HG03460 (cell line): ENCODE results near the gene UBAC2.
A peak's percentile ranks its signal among the peaks of the same experiment; 100 is the strongest.
"Not testable (repeated sequence)": the region's sequence is repeated elsewhere in the genome, so short reads cannot be mapped to it uniquely, and the experiment has no call there.

ENCODE experiments used
- ATAC-seq: cut with Tn5 transposase; IDR thresholded peaks from one replicate; pipeline ENCODE4 v1.9.1; 2021; ENCODE audit not compliant: unreplicated experiment

Gene UBAC2

GRCh38 chr13:99231721-99232120 is 31.1 kb downstream of the UBAC2 start:
- ATAC-seq = peak; percentile 23

DNA sequence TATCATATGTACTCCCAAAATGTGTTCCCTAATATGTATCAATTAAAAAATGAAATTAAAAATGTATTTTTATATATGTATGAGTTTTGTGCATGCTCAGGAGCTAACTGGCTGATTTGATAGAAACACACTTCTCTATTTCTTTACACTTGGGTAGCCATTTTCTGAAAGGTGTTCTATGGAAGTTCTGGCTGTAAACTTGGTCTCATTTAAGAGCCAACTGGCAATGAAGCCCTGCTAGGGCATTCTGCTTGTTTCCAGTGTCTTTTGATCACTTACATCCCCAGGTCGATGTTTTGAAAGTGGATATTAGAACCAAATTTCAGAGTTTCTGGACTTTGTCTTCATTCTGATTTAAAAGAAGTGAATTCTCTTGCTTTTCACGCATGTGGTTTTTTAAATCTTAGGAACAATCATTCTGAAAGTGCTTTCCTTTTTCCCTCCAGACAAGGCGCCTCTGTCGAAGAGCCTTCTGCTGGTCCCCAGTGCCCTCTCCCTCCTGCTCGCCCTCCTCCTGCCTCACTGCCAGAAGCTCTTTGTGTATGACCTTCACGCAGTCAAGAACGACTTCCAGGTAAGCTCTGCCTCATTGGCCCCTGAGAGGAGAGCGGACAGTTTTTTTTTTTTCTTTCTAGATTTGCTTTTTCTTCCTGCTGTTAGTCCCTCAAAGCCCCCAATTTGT is 37.5 kb downstream of the UBAC2 start:
- peak; percentile 80 for ATAC-seq

DNA sequence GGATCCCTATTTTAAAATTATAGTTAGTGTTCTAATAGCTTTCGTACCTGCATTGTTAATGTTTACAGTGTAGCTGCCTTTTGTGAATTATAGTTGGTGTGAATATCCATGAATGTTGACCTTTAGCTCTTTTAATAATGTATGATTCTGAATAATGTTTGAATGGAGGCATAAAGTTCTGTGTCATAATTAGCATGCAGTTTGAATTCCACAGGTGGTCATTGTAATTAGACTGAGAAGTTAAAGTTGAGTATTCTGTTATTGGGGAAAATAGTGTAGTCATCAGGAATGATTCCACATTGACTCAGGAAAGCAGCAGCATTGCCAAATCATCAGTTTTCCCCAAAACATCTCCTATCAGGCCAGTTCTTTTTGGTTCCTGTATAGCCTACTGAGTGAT is 45.4 kb downstream of the UBAC2 start:
- ATAC-seq = no peak

- not testable (repeated sequence) for ATAC-seq
These were observed 48.5 kb downstream of the UBAC2 start for GRCh38 chr13:99249178-99249577.

DNA sequence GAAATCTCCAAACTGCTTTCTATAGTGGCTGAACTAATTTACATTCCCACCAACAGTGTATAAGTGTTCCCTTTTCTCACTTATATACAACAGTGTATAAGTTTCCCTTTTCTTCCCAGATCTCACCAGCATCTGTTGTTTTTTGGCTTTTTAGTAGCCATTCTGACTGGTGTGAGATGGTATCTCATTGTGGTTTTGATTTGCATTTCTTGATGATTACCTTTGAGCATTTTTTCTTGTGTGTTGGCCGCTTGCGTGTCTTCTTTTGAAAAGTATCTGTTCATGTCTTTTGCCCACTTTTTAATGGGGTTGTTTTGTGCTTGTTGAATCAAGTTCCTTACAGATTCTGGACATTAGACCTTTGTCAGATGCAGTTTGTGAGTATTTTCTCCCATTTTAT is 49.0 kb downstream of the UBAC2 start:
- ATAC-seq = not testable (repeated sequence)

GRCh38 chr13:99250982-99251825 is 50.5 kb downstream of the UBAC2 start:
- ATAC-seq = no peak

DNA sequence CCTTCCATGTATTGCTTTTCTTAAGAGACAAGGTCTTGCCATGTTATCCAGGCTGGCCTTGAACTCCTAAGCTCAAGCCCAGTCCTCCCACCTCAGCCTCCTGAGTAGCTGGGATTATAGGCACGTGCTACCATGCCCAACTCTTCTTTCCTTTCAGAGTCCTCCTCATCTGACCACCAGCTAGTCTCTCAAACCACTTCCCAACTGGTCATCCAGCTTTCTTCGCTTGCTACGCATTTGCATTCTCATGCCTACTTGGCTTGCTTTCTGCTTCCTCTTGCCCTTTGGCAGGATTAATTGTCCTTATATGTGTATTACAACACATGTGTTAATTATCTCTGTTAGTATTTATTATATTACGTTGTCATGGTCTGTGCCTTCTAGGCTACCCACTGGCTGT is 51.3 kb downstream of the UBAC2 start:
- no peak for ATAC-seq

GRCh38 chr13:99254830-99255229 is 54.2 kb downstream of the UBAC2 start:
- no peak for ATAC-seq

DNA sequence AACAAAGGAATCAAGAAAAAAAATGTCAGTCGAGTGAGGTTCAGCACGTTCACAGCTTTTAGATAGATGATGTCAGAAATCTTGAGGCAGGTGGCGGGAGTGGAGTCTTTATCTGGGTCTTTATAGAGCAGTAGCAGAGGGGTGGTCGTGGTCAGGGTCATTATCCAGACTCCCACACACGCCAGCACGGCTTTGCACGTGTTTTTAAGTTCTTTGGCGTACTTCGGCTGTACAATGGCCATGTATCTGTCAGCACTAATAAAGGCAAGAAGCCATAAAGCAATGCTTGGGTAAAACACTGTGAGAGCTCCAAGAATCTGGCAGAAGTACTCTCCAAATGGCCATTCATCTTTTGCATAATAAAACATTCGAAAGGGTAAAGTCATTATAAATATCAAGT is 54.6 kb downstream of the UBAC2 start:
- ATAC-seq = no peak

GRCh38 chr13:99256283-99256682 is 55.6 kb downstream of the UBAC2 start:
- ATAC-seq = no peak

GRCh38 chr13:99256709-99257108 is 56.1 kb downstream of the UBAC2 start:
- no peak for ATAC-seq

DNA sequence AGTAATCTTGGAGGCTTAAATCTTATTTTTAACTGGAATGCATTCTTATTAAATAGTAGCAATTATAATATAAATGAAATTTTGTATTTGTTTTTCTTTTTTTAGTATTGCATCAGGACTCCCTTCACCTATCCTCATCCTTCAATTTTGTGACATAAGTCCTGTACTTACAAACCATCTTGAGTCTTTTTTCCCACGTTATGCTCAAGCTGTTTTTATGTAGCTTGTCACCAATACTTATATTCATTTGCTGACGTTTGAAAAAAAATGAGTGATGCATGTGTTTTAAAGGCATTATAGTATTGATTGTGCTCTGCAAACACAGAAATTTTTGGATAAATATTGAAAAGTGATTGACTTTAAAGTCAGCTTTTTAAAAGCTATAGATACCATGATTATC is 56.6 kb downstream of the UBAC2 start:
- no peak for ATAC-seq

GRCh38 chr13:99258210-99258860 is 57.7 kb downstream of the UBAC2 start, which contains the start of gene GPR18:
Gene GPR18, minus strand, starts transcription at chr13:99258379. Its CDS starts 2,507 bp downstream, at chr13:99255872.
- ATAC-seq = peak; percentile 88

GRCh38 chr13:99258946-99259345 is 58.3 kb downstream of the UBAC2 start:
- ATAC-seq = peak; percentile 60

DNA sequence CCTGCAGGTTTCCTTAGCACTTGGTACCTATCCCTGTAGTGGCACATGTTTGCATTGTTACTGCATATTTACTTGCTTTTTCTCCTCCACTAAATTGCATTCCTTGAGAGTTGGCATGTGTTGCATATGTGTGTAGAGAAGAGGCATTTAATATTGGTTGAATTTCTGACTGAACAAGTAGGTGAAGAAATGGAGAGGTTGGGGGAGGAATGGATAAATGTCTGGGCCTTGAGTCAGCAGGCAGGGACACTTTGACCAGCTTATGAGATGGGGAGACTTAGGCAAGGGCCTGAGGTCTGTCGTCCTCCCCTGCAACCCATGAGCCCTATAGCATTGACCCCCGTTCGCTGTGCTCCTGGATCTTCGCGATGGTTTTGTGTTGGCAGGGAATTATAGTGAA is 59.6 kb downstream of the UBAC2 start:
- ATAC-seq = no peak

- ATAC-seq = no peak
These were observed 60.4 kb downstream of the UBAC2 start for GRCh38 chr13:99261059-99261458.

DNA sequence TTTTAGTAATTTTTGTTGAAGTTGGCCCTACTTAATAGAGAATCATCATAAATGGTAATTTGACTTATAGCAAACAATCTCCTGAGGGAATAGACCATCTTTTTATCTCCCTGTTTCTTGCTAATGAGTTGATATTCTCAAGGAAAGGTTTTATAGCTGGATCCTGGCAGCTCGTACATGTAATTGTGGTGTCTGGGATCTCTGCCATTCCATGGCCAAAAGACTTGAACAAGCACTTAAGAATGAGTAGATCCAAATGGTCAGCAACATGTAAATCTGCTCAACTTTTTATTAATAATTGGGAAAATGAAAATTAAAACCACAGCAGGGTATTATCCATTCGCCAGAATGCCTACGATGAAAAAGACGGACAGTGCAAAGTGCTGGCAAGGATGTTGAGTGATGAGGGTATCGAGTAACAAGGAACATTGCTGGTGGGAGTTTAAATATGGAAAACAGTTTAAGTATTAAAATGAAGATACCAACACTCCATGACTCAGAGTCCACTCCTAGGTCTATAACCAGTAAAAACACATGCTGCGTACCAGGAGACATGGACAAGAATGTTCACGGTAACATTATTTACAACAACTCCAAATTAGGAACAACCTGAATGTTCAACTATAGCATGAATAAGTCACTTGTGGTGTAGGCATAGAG is 62.6 kb downstream of the UBAC2 start:
- no peak for ATAC-seq

DNA sequence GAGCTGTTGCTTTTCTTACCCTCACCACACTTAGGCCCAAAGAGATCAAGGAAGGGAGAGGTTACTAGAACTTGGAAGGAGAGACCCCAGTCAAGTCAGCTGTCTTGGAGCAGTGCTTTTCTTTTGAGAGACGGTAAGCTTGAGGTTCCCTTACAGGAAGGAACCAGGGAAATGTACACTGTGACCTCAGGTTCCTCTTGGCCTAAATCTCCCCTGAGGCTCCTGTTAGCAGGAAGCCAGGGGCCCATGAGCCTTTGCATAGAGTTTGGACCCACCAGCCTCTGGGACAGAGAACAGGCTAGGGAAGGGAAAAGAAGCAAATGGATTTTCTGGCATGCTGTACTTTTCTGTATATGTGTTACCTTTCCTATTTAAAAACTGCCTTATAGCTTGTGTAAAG is 63.4 kb downstream of the UBAC2 start:
- no peak for ATAC-seq

DNA sequence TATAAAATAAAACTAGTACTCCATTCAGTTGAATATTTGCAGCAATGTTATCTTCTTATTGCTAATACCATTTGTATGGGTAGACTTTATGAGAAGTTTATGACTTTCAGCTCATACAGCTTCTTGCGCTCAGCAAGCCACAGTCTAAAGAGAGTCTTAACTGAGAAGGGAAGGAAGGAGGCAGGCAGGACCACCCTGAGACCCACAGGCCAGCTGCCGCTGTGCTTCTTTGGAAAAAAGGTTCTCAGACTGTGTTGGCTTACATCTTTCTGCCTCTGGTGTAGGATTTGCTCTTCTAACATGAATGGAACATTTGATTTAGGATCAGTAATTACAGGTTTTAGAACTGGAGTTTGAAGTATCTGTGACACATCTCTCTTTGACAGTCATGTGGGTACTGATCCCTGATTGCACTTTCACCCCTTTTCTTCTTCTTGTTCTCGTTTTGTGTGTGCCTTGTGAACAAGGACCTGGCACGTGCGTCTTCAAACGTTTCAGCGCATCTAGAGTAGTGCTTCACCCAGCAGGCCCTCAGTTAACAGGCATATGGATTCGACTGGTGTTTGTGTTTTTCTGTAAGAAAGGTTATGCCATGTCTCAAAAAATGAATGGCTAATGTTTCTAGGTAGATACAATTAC is 64.6 kb downstream of the UBAC2 start:
- no peak for ATAC-seq

- ATAC-seq = no peak
These were observed 65.3 kb downstream of the UBAC2 start for GRCh38 chr13:99265821-99266426.
